ENCODE measurements around the gene REC114. TPM values are rescaled to one million over a fixed set of nuclear protein-coding genes. Genes with fewer than 3 reads are reported as not detected.

Gene REC114
- total and polyA plus RNA-seq, 2 of the 8 experiments (the other 6 are each of a cell fraction or from before 2014, with no cell fraction given), result 0.12 TPM; not detected in 1

DNA sequence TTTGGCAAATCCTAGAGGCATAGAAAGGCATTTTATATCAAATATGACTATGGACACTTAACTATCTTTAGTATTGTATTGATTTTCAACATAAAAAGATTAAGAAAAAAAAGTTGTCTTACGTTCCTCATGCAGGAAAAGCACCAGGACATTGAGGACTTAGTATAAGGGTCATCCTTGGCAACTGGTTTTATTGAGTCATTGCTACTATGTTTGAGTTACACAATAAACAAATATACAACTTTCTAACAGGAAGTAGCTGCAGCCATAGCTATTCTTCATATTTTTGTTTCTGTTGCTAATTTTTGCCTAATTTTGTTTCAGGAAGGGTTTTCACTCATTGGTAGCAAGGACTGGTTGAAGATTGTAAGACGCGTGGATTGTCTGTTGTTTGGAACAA is 97.2 kb downstream of the REC114 start:
- 75% methylated on average over 3 of the region's 3 CpGs; no CpG with 5 or more reads in 1 of the 2 experiments for WGBS, 2 experiments (ENCODE audit: extremely low coverage in 1 of 2, insufficient coverage in 1 of 2, insufficient read length in 1 of 2, insufficient replicate concordance in 2 of 2, low coverage in 1 of 2, low lambda C conversion rate in 2 of 2, missing lambda C conversion rate in 1 of 2)
- no peak overlapping the region for H2BK15ac ChIP-seq (ENCODE audit: low read length)
- ChIA-PET POLR2A (ENCODE audit: partially characterized antibody) (interaction anchor here (1.6 kb wide), 1 partner anchor 16 kb away, joined by 4 read pairs; no protein-coding TSS in a partner anchor), CTCF (ENCODE audit: partially characterized antibody) (interaction anchor here (0.7 to 1.4 kb wide), 2 partner anchors 39 to 94 kb away, joined by 3 read pairs; no protein-coding TSS in a partner anchor)
- H3K79me1 ChIP-seq (ENCODE audit: low read depth, low read length), result no peaks in the 10 kb centered on the region
- DNase-seq (ENCODE audit: low read depth in 1 of 2, low spot score in 2 of 2) (no peak), FAIRE-seq (no peak)
- H2BK20ac ChIP-seq (ENCODE audit: low read length), result no peak overlapping the region
- no peaks in the 10 kb centered on the region for H4K20me1 ChIP-seq (replicated peaks in 1 of 2; ENCODE audit: control insufficient read depth in 1 of 2, insufficient read depth in 2 of 2, low read length in 2 of 2)
- H3K14ac ChIP-seq (ENCODE audit: insufficient read length), result no peak overlapping the region
- H3K4me1 ChIP-seq (replicated peaks in 1 of 4; ENCODE audit: control insufficient read depth in 3 of 4, insufficient read depth in 4 of 4, low read length in 3 of 4), result no peaks in the 10 kb centered on the region
- no peak overlapping the region for H4K91ac ChIP-seq (replicated peaks; ENCODE audit: insufficient read length, low read length)
- no peaks in the 10 kb centered on the region for H3K23me2 ChIP-seq (ENCODE audit: low read depth, low read length)
- TF ChIP-seq BCL11A (IDR thresholded peaks at IDR 0.05; ENCODE audit: low read depth in 2 of 2, low read length in 2 of 2), result no peak
- TF ChIP-seq SP2 (IDR thresholded peaks at IDR 0.05; ENCODE audit: low read length), result no peak
- no peak for TF ChIP-seq SRF (IDR thresholded peaks at IDR 0.05; ENCODE audit: low read depth, low read length)
- TF ChIP-seq, protein P1, sequence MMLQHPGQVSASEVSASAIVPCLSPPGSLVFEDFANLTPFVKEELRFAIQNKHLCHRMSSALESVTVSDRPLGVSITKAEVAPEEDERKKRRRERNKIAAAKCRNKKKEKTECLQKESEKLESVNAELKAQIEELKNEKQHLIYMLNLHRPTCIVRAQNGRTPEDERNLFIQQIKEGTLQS (IDR thresholded peaks at IDR 0.05; ENCODE audit: insufficient read depth, low read depth, low read length), result no peak
- no peak for TF ChIP-seq TAF1 (IDR thresholded peaks at IDR 0.05; ENCODE audit: low read depth, low read length)
- no peak for TF ChIP-seq GTF2F1 (IDR thresholded peaks at IDR 0.05; ENCODE audit: borderline replicate concordance, low read depth, low read length)
- H3K18ac ChIP-seq (ENCODE audit: extremely low read depth, low read length), result no peak overlapping the region
- H3K4me3 ChIP-seq (ENCODE audit: extremely low read depth in 1 of 4, insufficient read depth in 2 of 4, low read depth in 3 of 4, low read length in 4 of 4), result no peak overlapping the region
- no peak overlapping the region for H2BK120ac ChIP-seq (replicated peaks; ENCODE audit: low read depth, low read length)
- H3K79me2 ChIP-seq (ENCODE audit: control insufficient read depth in 1 of 2, insufficient read depth in 2 of 2, low read length in 2 of 2), result no peaks in the 10 kb centered on the region
- H3K27ac ChIP-seq (ENCODE audit: low read depth, low read length), result no peak overlapping the region
- no peak overlapping the region for H2AFZ ChIP-seq (ENCODE audit: low read length)
- no peak overlapping the region for H2BK5ac ChIP-seq (ENCODE audit: low read depth, low read length)
- H3K4ac ChIP-seq (replicated peaks; ENCODE audit: insufficient read length, low read depth, low read length), result no peak overlapping the region
- no peaks in the 10 kb centered on the region for H3K36me3 ChIP-seq (ENCODE audit: control insufficient read depth in 2 of 4, insufficient read depth in 4 of 4, low read length in 3 of 4)
- H3K56ac ChIP-seq (replicated peaks; ENCODE audit: insufficient read length, low read depth, low read length), result no peak overlapping the region
- no peak overlapping the region for H2AK5ac ChIP-seq (ENCODE audit: low read depth, low read length)
- peaks cover 0 to 1% (median 0%) of the 10 kb centered on the region in 4 experiments; a peak in 1 of 7 replicates for H3K27me3 ChIP-seq (replicated peaks in 1 of 4; ENCODE audit: control insufficient read depth in 3 of 4, extremely low read depth in 1 of 4, insufficient read depth in 3 of 4, low read length in 3 of 4)
- H4K8ac ChIP-seq (ENCODE audit: extremely low read depth, insufficient read depth, low read length), result no peak overlapping the region
- no peak overlapping the region for H3K4me2 ChIP-seq (ENCODE audit: insufficient read depth in 1 of 2, low read depth in 2 of 2, low read length in 2 of 2)
- no peak overlapping the region for H4K5ac ChIP-seq (ENCODE audit: insufficient read length, low read depth, low read length)
- no peaks in the 10 kb centered on the region for H3K9me3 ChIP-seq (ENCODE audit: insufficient read depth in 2 of 2, low read depth in 1 of 2, low read length in 1 of 2)
- H2BK12ac ChIP-seq (ENCODE audit: low read depth, low read length), result no peak overlapping the region
- no peak overlapping the region for H3K23ac ChIP-seq (ENCODE audit: insufficient read length)
- H3K9ac ChIP-seq (replicated peaks in 1 of 4; ENCODE audit: extremely low read depth in 1 of 4, low read depth in 3 of 4, low read length in 3 of 4), result no peak overlapping the region
